DMS53 treated with DMSO at 0.1 percent for 48 hours (cell line): ENCODE results near the gene BABAM2.

Experiments
- DNase-seq: peaks from one replicate; lab custom pipeline; 2025; ENCODE audit not compliant: unreplicated experiment; lab: John Stamatoyannopoulos, UW

Gene BABAM2

GRCh38 chr2:28058791-28059190 lies 168.3 kb downstream of the BABAM2 start:
- DNase-seq = no peak

DNA sequence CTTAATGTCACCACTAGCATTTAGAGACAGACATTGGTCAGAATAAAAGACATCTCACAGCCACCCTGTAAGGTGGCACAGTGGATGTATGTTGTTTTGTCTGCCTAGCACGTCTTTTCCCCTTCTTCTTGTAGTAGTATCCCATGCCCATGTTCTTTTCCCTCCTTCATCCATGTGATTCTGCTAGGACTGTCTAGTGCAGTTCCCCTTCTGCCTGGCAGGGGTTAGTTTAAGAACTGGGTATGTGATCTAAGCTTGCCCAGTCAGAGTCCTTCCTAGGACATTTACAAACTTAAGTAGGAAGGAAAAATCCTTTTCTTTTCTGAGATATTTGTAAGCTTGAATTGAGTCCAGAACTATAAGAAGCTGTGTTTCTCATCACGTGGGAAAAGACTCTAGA lies 172.3 kb downstream of the BABAM2 start:
- DNase-seq = no peak

GRCh38 chr2:28063492-28063962 lies 173.0 kb downstream of the BABAM2 start:
- no peak for DNase-seq

GRCh38 chr2:28067602-28068001 lies 177.1 kb downstream of the BABAM2 start:
- DNase-seq = no peak

DNA sequence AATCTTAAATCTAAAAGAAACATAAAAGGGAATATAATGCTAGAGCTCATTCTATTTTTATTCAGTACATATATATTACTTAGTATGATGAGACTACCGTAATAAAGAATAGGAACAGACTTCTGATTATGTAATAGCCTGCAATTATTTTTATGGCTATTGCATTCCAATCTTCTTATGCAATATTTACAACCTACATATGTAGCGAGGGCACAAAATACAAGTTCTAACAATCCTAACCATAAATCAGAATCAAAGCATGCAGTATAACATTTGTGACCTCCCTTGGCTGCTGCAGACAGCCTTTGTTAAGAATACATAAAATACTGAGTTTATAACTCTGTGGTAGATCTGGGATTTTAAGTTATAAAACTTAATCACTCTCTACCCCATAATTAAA lies 177.6 kb downstream of the BABAM2 start:
- no peak for DNase-seq

GRCh38 chr2:28068527-28068926 lies 178.0 kb downstream of the BABAM2 start:
- DNase-seq = no peak

DNA sequence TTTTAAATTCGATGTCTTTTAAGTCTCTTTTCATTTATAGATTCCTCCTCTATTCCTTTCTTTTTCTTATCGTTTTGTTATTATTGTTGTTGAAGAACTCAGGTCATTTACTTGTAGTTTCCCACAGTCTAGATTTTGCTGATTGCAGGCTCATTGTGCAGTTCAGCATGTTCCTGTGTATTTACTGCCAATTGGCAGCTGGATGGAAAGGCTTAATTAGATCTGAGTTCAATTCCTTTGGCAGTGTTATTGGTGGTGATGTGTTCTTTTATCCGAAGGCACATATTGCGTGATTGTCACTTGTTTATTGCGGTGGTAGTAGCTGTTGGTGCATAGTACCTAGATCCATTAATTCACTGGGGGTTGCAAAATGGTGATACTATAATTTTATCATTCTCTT lies 180.7 kb downstream of the BABAM2 start:
- no peak for DNase-seq

- no peak for DNase-seq
These were observed 183.6 kb downstream of the BABAM2 start for GRCh38 chr2:28074137-28074536.

DNA sequence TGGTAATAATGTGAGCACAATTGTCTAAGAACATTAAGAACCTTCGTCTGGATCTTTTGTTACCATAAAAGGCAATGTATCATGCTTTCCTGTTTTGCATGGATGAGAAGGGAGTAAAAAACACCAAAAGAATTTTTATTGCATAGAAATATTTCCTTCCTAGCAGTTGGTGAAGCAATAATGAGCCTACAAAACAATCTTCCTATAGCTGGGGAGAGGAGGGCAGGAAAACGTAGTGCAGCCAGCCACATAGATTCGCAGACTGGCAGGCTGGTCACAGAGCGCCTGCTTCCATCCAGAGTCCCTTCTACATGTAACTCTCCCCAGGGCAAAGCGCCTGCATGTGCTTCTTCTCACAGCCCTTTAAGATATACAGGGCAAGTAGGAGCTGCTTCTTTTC lies 190.4 kb downstream of the BABAM2 start:
- no peak for DNase-seq

- DNase-seq = no peak
These were observed 191.6 kb downstream of the BABAM2 start for GRCh38 chr2:28082131-28082530.

GRCh38 chr2:28083476-28083875 lies 192.9 kb downstream of the BABAM2 start:
- no peak for DNase-seq

DNA sequence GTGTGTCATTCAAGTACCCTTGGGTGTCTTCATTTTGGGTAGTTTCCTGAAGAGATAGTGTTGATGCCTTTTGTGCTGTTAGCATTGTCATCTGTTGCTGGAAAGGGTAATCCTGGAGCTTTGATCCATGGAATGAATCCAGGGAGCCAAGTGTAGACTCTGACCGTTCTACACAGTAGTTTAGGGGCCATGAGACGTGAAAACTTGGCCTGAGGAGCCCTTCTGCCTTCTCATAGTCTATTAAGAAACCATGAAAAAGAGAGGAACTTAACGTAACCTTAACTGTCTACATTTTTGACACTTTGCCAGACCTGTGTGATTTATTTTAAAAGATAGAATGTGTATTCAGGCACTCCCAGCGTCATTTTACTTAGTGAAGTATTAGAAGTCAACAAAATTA lies 194.0 kb downstream of the BABAM2 start:
- DNase-seq = no peak

GRCh38 chr2:28085201-28085600 lies 194.7 kb downstream of the BABAM2 start:
- no peak for DNase-seq

DNA sequence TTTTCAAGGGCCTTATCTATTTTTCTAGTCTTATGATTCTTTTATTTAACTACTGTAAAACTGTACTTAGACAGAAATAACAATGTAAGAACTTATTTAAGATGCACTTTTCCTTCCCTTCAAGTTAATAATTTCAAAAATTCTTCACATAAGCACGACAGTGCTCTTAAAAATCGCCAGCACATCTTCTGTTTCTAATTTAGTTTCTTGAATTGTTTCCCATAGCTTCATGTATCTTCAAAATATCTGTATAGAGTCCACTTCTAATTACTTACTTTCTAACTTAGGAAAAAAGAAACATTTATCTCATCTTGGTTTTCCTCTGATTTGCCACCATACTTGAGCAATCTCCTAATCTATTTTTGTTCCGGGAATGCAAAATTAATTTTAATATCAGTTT lies 196.1 kb downstream of the BABAM2 start:
- DNase-seq = no peak

DNA sequence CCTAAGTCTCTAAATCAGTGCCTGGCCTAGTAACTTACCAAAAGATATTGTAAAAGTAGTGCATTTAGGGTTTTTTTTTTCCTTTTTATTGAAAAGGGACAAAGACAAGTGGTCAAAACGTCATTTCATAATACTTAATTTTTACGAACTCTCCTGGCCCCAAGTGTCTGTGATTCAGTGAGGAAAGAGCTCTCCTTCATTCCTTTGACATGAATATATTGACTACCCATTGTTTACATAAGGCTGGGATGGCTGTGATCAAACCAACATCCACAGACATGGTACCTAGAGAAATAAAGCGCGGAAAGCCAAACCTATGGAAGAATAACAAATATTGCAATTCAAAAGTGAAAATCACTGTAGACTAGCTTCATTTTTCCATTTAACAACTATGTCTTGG lies 198.4 kb downstream of the BABAM2 start:
- DNase-seq = no peak

- no peak for DNase-seq
These were observed 199.0 kb downstream of the BABAM2 start for GRCh38 chr2:28089486-28089885.

GRCh38 chr2:28093308-28093707 lies 202.8 kb downstream of the BABAM2 start:
- no peak for DNase-seq

- DNase-seq = no peak
These were observed 203.2 kb downstream of the BABAM2 start for GRCh38 chr2:28093768-28094167.

GRCh38 chr2:28094739-28095138 lies 204.2 kb downstream of the BABAM2 start:
- DNase-seq = no peak

- DNase-seq = no peak
These were observed 205.1 kb downstream of the BABAM2 start for GRCh38 chr2:28095622-28096021.

DNA sequence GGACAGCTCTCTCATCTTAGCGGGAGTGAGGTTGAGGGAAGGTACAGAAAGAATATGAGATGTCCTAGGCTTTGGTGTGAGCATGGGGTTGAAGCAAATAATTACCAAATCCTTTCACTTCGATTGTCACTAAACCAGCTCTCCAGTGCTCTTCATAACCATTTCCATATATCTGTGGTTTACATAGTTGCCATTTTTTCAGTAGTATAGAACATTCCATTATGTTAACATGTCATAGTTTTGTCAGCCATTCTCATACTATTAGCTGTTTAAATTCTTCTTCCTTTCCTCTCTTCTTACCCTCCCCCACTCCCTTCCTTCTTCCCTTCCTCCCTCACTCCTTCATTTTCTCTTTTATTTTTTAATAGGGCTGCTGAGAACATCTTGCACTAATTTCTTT lies 205.9 kb downstream of the BABAM2 start:
- no peak for DNase-seq

DNA sequence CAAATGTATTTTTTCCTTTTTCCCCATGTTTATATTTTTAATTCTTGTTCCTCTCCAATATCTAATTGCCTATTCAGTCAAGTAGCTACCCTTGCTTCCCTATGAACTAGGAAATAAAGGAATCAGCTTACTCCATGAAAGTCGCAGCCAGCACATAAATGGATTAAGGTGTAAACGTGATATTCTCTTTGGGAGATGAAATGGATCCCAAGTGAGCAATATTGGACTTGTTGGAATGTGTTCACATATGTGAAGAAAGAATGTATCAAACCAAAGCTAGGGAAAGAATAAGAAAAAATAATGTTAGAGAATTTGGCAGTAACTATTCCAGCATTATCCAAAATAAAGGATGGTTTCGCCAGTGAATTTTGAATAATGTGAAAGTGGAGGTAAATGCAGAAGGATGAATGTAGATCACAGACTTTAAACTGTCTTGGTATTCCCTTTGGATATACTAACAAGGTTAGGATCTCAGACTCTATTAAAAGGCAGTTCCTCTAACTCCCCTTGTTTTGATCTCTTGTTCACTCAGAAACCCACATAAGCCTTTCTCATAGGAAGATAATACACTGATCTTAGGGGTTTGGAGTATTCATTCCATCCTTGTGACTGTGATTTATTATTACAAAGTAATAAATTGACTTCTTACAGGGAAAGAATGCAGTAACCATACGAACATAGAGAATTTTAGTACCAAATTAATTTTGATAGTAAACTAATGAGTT lies 208.1 kb downstream of the BABAM2 start:
- no peak for DNase-seq

DNA sequence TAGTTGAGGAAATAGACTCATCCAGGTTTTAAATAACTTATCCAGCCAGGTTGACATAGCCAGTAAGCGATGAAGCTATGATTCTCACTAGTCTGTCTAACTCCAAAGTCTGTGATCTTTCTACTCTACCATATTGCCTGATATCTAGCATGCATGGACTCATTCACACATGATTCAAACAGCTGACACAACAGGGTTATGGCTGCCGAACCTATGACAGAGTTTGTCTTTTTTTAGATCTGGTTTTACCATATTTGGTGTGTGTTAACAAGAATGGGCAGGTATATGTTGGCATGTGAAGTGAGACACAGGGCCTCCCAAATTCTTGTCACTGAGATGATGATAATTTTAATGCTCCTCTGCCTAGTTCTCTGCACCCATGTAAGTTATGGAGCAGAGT lies 210.6 kb downstream of the BABAM2 start:
- DNase-seq = no peak
